VCaP (cell line): ENCODE measurements around the gene BTRC.

ENCODE experiments used
- H3K27ac ChIP-seq: fragments of 450-650 bp; 2 replicates; pipeline ENCODE4 v1.5.1; 2017
- TF ChIP-seq, protein P1 (sequence below): fragments of 450-650 bp; conservative IDR thresholded peaks from 2 replicates; pipeline ENCODE4 v1.5.1; 2017; ENCODE audit warnings: mild to moderate bottlenecking, moderate library complexity

Gene BTRC

GRCh38 chr10:101394524-101395133 is 40.7 kb downstream of the BTRC start:
- TF ChIP-seq, protein P1, sequence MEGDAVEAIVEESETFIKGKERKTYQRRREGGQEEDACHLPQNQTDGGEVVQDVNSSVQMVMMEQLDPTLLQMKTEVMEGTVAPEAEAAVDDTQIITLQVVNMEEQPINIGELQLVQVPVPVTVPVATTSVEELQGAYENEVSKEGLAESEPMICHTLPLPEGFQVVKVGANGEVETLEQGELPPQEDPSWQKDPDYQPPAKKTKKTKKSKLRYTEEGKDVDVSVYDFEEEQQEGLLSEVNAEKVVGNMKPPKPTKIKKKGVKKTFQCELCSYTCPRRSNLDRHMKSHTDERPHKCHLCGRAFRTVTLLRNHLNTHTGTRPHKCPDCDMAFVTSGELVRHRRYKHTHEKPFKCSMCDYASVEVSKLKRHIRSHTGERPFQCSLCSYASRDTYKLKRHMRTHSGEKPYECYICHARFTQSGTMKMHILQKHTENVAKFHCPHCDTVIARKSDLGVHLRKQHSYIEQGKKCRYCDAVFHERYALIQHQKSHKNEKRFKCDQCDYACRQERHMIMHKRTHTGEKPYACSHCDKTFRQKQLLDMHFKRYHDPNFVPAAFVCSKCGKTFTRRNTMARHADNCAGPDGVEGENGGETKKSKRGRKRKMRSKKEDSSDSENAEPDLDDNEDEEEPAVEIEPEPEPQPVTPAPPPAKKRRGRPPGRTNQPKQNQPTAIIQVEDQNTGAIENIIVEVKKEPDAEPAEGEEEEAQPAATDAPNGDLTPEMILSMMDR, result no peak
- H3K27ac ChIP-seq, result no peak overlapping the region

DNA sequence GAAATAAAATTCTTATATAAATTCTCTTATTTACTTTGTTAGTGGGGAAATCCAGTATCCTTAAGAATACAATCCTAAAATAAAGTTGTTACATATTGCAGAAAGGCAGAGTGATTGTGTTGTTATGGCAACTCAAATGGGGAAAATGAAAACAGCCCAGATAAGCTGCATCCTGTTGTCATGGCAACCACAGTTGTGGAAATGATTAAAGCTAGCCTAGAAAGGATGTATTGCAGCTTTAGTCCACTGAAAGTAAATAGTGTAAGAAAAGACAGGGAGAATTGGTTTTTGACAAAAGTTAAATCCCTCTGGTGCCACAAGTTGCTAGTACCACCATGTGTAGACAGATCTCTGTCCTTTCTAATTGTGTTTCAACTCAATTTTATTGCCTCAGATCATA is 43.2 kb downstream of the BTRC start:
- TF ChIP-seq, protein P1, result no peak
- no peak overlapping the region for H3K27ac ChIP-seq

- H3K27ac ChIP-seq, result no peak overlapping the region
- TF ChIP-seq, protein P1, result no peak
These were observed 46.6 kb downstream of the BTRC start for GRCh38 chr10:101400585-101400984.

DNA sequence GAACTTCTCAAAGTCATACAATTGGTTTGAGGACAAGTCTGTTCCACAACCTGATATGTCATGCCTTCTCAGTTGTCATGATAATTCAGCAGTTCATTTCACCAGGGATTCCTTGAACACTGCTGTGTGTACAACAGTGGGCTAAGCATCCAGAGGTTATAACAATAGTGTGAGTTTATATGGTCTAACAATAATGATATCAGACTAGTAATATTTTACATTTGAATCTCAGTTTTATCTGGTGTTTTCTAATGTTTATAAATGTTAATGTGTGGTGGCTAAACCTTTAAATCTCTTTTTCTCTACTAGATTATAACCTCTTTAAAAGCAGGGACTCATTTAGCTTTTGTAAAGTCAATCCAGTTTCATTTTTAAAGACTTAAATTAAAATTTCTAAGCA is 48.7 kb downstream of the BTRC start:
- TF ChIP-seq, protein P1, result no peak
- H3K27ac ChIP-seq, result no peak overlapping the region

- TF ChIP-seq, protein P1, result no peak
- H3K27ac ChIP-seq, result no peak overlapping the region
These were observed 49.2 kb downstream of the BTRC start for GRCh38 chr10:101403161-101403560.

DNA sequence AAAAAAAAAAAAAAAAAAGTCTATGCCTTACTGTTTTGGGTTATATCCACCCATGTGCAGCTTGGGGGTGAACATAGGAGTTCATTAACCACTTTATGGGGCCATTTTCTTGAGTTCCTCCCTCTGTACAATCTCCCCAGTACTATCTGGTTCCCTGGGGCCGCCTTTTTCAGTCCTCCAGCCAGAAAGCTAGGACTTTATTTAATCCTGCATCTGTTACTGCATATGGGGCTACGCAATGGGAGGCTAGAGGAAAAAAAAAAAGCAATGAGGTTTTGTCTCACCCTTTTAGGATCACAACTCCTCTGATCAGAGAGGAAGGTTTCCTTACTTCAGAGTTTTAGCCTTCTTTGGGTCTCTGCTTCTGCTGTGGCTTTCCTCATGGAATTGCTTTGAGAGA is 51.0 kb downstream of the BTRC start:
- TF ChIP-seq, protein P1, result no peak
- no peak overlapping the region for H3K27ac ChIP-seq

DNA sequence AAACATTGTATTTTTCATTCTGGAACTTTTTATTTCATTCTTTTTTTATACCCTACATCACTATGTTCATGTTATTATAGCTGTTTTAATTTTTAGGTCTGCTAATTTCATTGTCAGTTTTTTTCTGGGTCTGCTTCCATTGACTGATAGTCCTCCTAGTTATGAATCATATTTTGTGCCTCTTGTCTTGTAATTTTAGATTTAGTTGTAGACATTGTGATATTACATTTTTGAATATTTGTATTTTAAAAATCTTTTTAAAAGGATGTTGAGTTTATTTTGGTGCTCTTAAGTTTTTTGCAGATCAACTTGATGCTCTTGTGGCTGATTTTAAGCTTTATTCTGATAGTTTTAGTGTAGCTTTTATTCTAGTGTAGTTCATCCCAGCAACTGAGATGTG is 57.6 kb downstream of the BTRC start:
- TF ChIP-seq, protein P1, result no peak
- no peak overlapping the region for H3K27ac ChIP-seq
